SK-N-MC (cell line): Measurements from ENCODE around the gene TPRN.

Experiments used
- DNase-seq: peaks from one replicate; pipeline ENCODE4 v3.0.0-alpha.2; 2011; ENCODE audit warnings: low read depth, low spot score
- H3K27ac ChIP-seq: fragments of 200-600 bp; sonication (generic); 2 replicates; pipeline ENCODE4 v1.5.1; 2016; ENCODE audit warnings: mixed run types
- H3K36me3 ChIP-seq: fragments of 200-600 bp; sonication (generic); 2 replicates; pipeline ENCODE4 v1.6.1; 2017; ENCODE audit warnings: antibody characterized with exemption, low read length, mixed read lengths; ENCODE audit not compliant: insufficient read depth
- H3K4me3 ChIP-seq: fragments of 200-600 bp; sonication (generic); 2 replicates; pipeline ENCODE4 v1.5.1; 2016
- H3K9ac ChIP-seq: fragments of 200-600 bp; sonication (generic); 2 replicates; pipeline ENCODE4 v1.8.0; 2017; ENCODE audit warnings: mixed run types, mixed read lengths; ENCODE audit not compliant: insufficient read length
- H3K9me3 ChIP-seq: fragments of 200-600 bp; sonication (generic); 2 replicates; pipeline ENCODE4 v1.6.1; 2017; ENCODE audit warnings: low read depth, mild to moderate bottlenecking, antibody characterized with exemption, low read length, moderate library complexity, mixed read lengths
- EZH2 ChIP-seq: fragments of 200-600 bp; sonication (generic); IDR thresholded peaks from one replicate; pipeline ENCODE4 v1.6.1; 2017; ENCODE audit warnings: antibody characterized with exemption
- FOXP2 ChIP-seq: optimal IDR thresholded peaks from 2 replicates; pipeline ENCODE3; 2011; ENCODE audit warnings: mild to moderate bottlenecking, moderate library complexity; ENCODE audit not compliant: insufficient read depth; ENCODE audit errors: extremely low read length, control extremely low read depth
- POLR2AphosphoS5 ChIP-seq: IDR thresholded peaks from 2 replicates; pipeline ENCODE4 v1.6.1; 2012; ENCODE audit warnings: mild to moderate bottlenecking, low read depth, low read length, borderline replicate concordance

Gene TPRN

GRCh38 chr9:137202966-137203365 is 2.4 kb upstream of the TPRN start:
- Histone ChIP-seq H3K9me3 (no peaks in the 10 kb centered on the region), H3K27ac (no peak overlapping the region), H3K4me3 (no peak overlapping the region), H3K9ac (no peak overlapping the region), H3K36me3 (no peaks in the 10 kb centered on the region)
- DNase-seq: no peak
- TF ChIP-seq POLR2AphosphoS5 (no peak), FOXP2 (no peak), EZH2 (no peak)

GRCh38 chr9:137201205-137201868 is 796 bp upstream of the TPRN start:
- no peaks in the 10 kb centered on the region for H3K9me3 ChIP-seq
- TF ChIP-seq EZH2 (no peak), POLR2AphosphoS5 (no peak), FOXP2 (no peak)
- peak overlapping the region; percentile 74 for H3K9ac ChIP-seq
- H3K27ac ChIP-seq: no peak overlapping the region
- no peak for DNase-seq
- no peaks in the 10 kb centered on the region for H3K36me3 ChIP-seq
- peak overlapping the region; percentile 88 for H3K4me3 ChIP-seq

- no peak overlapping the region for H3K27ac ChIP-seq
- no peak for DNase-seq
- no peaks in the 10 kb centered on the region for H3K36me3 ChIP-seq
- peak overlapping the region; percentile 54 for H3K4me3 ChIP-seq
- no peak for TF ChIP-seq FOXP2
- TF ChIP-seq EZH2: no peak
- no peak for TF ChIP-seq POLR2AphosphoS5
- H3K9ac ChIP-seq: no peak overlapping the region
- no peaks in the 10 kb centered on the region for H3K9me3 ChIP-seq
These were observed 975 bp downstream of the TPRN start for GRCh38 chr9:137199411-137200121.

- no peak for TF ChIP-seq FOXP2
- TF ChIP-seq POLR2AphosphoS5: no peak
- no peak for TF ChIP-seq EZH2
- DNase-seq: no peak
- H3K4me3 ChIP-seq: no peak overlapping the region
- no peaks in the 10 kb centered on the region for H3K36me3 ChIP-seq
- no peak overlapping the region for H3K27ac ChIP-seq
- H3K9me3 ChIP-seq: no peaks in the 10 kb centered on the region
- no peak overlapping the region for H3K9ac ChIP-seq
These were observed 1.6 kb downstream of the TPRN start for GRCh38 chr9:137198902-137199283.

- Histone ChIP-seq H3K9me3 (no peaks in the 10 kb centered on the region), H3K4me3 (no peak overlapping the region), H3K9ac (no peak overlapping the region), H3K27ac (no peak overlapping the region), H3K36me3 (no peaks in the 10 kb centered on the region)
- no peak for DNase-seq
- TF ChIP-seq EZH2: no peak
- no peak for TF ChIP-seq FOXP2
- TF ChIP-seq POLR2AphosphoS5: no peak
These were observed 2.3 kb downstream of the TPRN start for GRCh38 chr9:137198051-137198901.

GRCh38 chr9:137195525-137196220 is 4.9 kb downstream of the TPRN start:
- no peak overlapping the region for H3K4me3 ChIP-seq
- no peaks in the 10 kb centered on the region for H3K9me3 ChIP-seq
- no peaks in the 10 kb centered on the region for H3K36me3 ChIP-seq
- DNase-seq: no peak
- TF ChIP-seq FOXP2 (no peak), POLR2AphosphoS5 (no peak), EZH2 (no peak)
- H3K27ac ChIP-seq: no peak overlapping the region
- H3K9ac ChIP-seq: no peak overlapping the region

- Histone ChIP-seq H3K9ac (no peak overlapping the region), H3K36me3 (peaks cover 4% of the 10 kb centered on the region; the same call in 1 of the 2 replicates), H3K27ac (no peak overlapping the region), H3K4me3 (no peak overlapping the region), H3K9me3 (no peaks in the 10 kb centered on the region)
- no peak for DNase-seq
- TF ChIP-seq EZH2 (no peak), POLR2AphosphoS5 (no peak), FOXP2 (no peak)
These were observed 5.6 kb downstream of the TPRN start for GRCh38 chr9:137194909-137195308.
